Urinary bladder (tissue), 4 donors: ENCODE data around the gene STN1. TPM values are rescaled to one million over a fixed set of nuclear protein-coding genes. Genes with fewer than 3 reads are reported as not detected.

Experiments
- DNase-seq: peaks from one replicate; pipeline ENCODE4 v3.0.0-alpha.2; 2015; ENCODE audit errors: extremely low spot score
- H3K27ac ChIP-seq: one replicate; pipeline ENCODE4 v1.5.1; 2013; ENCODE audit warnings: low read depth, mild to moderate bottlenecking, moderate library complexity
- H3K36me3 ChIP-seq: one replicate; pipeline ENCODE4 v1.6.1; 2013; ENCODE audit warnings: mild to moderate bottlenecking, moderate library complexity; ENCODE audit not compliant: insufficient read depth
- H3K4me1 ChIP-seq: one replicate; pipeline ENCODE4 v1.6.1; 2013; ENCODE audit warnings: mild to moderate bottlenecking, moderate library complexity; ENCODE audit not compliant: insufficient read depth
- H3K4me3 ChIP-seq: one replicate; pipeline ENCODE4 v1.5.1; 2013; ENCODE audit warnings: low read depth, low read length
- WGBS: extraction: QIAGEN DNeasy Blood & Tissue Kit; methylation state at CpG from one replicate; pipeline ENCODE4 v1.1.7; 2013; 5-methylcytosine and 5-hydroxymethylcytosine counted together
- polyA plus RNA-seq: library from polyadenylated mRNA; stranded (reverse); fragments of 200-250 nt; gene quantifications from one replicate; pipeline ENCODE4 v1.2.3, GENCODE V29; 2013
- total RNA-seq: library from RNA; depleted of rRNA; stranded (reverse); fragments of >200 nt; gene quantifications from one replicate; pipeline ENCODE4 v1.2.3, GENCODE V29; 2014
- donor health status: healthy with polysubstance abuse.
- donor health status: healthy.

STN1 gene
- total and polyA plus RNA-seq, 2 donors = 18.3 to 22.6 TPM

DNA sequence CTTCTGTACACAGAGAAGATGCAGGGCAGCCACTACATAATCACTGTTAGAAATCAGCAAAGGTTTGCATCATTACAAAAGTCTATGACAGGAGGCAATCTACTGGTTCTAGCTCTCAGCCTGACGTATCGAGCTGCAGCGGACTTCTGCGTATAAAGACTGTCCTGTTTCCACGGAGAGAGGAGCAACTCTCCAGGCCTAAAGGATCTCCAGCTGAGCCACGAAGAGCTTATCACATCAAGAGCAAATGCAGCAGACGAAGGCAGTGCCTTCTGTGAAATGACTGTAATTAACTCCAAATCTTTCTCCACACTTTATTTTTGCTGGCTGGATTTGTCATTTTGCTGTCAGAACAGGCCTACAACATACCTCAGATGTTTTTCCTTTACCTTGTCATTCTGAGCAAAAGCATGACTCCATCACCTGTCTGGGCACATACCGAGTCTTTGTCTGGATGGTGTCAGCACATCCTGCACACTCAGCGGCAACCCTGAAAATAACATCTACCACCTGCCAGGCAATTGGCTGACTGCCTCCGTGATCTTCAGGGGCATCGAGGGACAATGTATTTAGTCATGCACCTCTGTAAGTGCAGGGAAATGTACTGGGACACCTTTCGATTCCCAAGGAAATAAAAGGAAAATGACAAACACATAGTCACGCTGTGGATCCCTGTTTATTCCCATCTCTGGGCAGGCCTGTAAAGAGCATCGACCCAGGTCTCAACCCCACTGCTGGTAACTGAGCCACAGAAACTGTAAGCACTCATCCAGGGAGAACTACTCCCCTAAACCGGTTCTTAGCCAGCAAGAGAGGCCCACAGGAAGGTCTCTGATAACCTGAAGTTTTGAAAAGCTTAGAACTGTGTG, 36.3 kb downstream of the STN1 start:
- H3K27ac ChIP-seq = no peak overlapping the region
- WGBS = 73% methylated on average over 15 of the region's 15 CpGs
- H3K36me3 ChIP-seq = peaks cover 2% of the 10 kb centered on the region
- H3K4me3 ChIP-seq = no peak overlapping the region
- no peaks in the 10 kb centered on the region for H3K4me1 ChIP-seq
- no peak for DNase-seq

DNA sequence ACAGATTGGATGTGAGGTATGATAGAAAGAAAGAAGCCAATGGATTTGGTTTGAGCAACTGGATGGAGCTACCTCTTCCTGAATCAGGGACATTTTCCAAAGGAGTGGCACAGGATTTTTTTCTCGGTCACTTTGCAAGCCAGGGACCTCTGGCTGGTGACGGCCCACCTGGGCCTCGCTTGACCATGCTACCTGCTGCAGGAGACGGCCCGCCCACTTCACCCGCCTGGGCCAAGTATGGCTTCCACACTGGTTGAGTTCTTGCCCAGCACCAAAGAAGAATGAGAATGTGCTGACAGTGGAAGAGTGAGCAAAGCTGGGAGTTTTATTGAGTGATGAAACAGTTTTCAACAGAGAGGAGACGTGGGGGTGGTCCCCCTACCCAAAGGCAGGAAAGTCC, 38.2 kb downstream of the STN1 start:
- WGBS = 98% methylated on average over 7 of the region's 7 CpGs
- DNase-seq = no peak
- Histone ChIP-seq H3K4me3 (no peak overlapping the region), H3K36me3 (peaks cover 2% of the 10 kb centered on the region), H3K27ac (no peak overlapping the region), H3K4me1 (no peaks in the 10 kb centered on the region)

GRCh38 chr10:103879409-103879808, 38.6 kb downstream of the STN1 start:
- no peak for DNase-seq
- Histone ChIP-seq H3K27ac (no peak overlapping the region), H3K4me3 (no peak overlapping the region), H3K36me3 (peaks cover 2% of the 10 kb centered on the region), H3K4me1 (no peaks in the 10 kb centered on the region)
- 87% methylated on average over 9 of the region's 9 CpGs for WGBS

GRCh38 chr10:103877861-103878260, 40.1 kb downstream of the STN1 start:
- WGBS = 95% methylated on average over 1 of the region's 1 CpG
- peaks cover 2% of the 10 kb centered on the region for H3K36me3 ChIP-seq
- H3K4me1 ChIP-seq = no peaks in the 10 kb centered on the region

GRCh38 chr10:103876155-103876554, 41.8 kb downstream of the STN1 start:
- no peak for DNase-seq
- Histone ChIP-seq H3K4me3 (no peak overlapping the region), H3K27ac (no peak overlapping the region), H3K4me1 (no peaks in the 10 kb centered on the region), H3K36me3 (peaks cover 2% of the 10 kb centered on the region)
- 88% methylated on average over 5 of the region's 5 CpGs for WGBS

More at GRCh38 chr10:103877861-103878260, 40.1 kb downstream of the STN1 start:
- Histone ChIP-seq H3K27ac (no peak overlapping the region), H3K4me3 (no peak overlapping the region)
- no peak for DNase-seq

DNA sequence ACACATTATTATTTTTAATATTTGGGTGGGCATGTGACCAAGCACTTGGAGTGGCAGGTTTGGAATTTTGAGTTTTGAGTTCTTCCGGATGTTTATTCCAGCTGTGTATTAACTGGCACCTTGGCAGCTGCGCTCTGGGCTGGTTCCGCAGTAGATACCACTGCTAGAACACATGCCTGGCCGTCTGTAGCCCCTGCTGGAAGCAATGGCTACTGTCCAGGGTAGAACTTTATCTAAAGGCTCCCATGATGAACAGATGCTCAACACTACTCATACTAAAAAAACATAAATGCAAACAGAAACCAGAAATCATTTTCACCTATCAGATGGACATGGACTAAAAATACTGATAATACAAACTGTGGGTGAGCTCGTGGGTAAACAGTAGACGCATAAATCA, 43.3 kb downstream of the STN1 start:
- Histone ChIP-seq H3K36me3 (peaks cover 2% of the 10 kb centered on the region), H3K4me1 (no peaks in the 10 kb centered on the region), H3K4me3 (no peak overlapping the region), H3K27ac (no peak overlapping the region)
- WGBS = 81% methylated on average over 6 of the region's 6 CpGs
- no peak for DNase-seq

GRCh38 chr10:103872137-103872931, 45.6 kb downstream of the STN1 start:
- WGBS = 82% methylated on average over 16 of the region's 16 CpGs
- H3K27ac ChIP-seq = no peak overlapping the region
- DNase-seq = no peak
- no peaks in the 10 kb centered on the region for H3K4me1 ChIP-seq
- H3K36me3 ChIP-seq = no peaks in the 10 kb centered on the region
- H3K4me3 ChIP-seq = no peak overlapping the region

- Histone ChIP-seq H3K27ac (no peak overlapping the region), H3K4me3 (no peak overlapping the region), H3K36me3 (no peaks in the 10 kb centered on the region), H3K4me1 (no peaks in the 10 kb centered on the region)
- DNase-seq = no peak
- 82% methylated on average over 7 of the region's 7 CpGs for WGBS
Measured at GRCh38 chr10:103871006-103871405, 47.0 kb downstream of the STN1 start.

DNA sequence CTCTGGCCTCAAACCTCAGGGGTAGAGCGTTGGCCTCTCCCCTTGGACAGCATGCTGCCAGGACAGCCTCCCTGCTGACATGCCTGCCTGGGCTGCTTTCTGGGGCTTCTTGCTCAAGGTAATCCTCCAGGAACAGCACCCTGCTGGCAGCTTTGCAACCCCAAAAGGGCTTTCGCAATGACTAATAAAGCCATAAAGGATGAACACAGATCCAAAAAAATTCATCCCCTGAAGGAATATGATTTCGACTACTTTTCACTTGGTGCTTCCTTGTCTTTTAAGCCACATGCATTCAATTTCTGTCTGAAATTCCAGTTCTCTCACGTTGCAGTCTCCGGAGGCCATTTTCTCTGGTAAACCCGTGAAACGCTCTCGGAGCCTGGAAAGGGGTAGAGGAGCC, 47.5 kb downstream of the STN1 start:
- no peak for DNase-seq
- no peaks in the 10 kb centered on the region for H3K36me3 ChIP-seq
- no peaks in the 10 kb centered on the region for H3K4me1 ChIP-seq
- no peak overlapping the region for H3K27ac ChIP-seq
- no peak overlapping the region for H3K4me3 ChIP-seq
- 67% methylated on average over 8 of the region's 8 CpGs for WGBS

DNA sequence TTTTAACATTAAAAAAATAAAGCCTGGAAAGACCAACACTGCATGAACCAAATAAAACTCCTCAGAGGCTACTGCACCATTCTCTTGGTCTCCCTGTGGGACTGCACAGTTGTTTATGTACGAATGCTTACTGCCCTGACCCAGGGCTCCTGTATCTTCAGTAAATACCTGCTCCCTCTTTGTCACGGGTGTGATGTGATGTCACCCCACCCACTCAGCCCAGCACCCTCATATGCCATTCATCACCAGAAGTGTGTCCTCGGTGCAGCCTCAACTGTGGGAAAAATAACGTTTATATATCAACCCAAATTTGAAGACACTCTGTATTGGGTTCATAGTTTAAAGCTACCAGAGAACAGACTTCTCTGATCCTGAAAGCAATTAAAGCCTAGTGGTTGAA, 48.6 kb downstream of the STN1 start:
- DNase-seq = no peak
- Histone ChIP-seq H3K36me3 (no peaks in the 10 kb centered on the region), H3K4me1 (no peaks in the 10 kb centered on the region), H3K27ac (no peak overlapping the region), H3K4me3 (no peak overlapping the region)
- WGBS = 78% methylated on average over 4 of the region's 4 CpGs

- no peak for DNase-seq
- H3K4me1 ChIP-seq = no peaks in the 10 kb centered on the region
- no peak overlapping the region for H3K27ac ChIP-seq
- H3K36me3 ChIP-seq = no peaks in the 10 kb centered on the region
- WGBS = 89% methylated on average over 1 of the region's 1 CpG
- H3K4me3 ChIP-seq = no peak overlapping the region
Measured at GRCh38 chr10:103868200-103868599, 49.8 kb downstream of the STN1 start.

GRCh38 chr10:103861505-103861904, 56.5 kb downstream of the STN1 start:
- H3K4me3 ChIP-seq = no peak overlapping the region
- no peak for DNase-seq
- H3K36me3 ChIP-seq = no peaks in the 10 kb centered on the region
- H3K4me1 ChIP-seq = no peaks in the 10 kb centered on the region
- H3K27ac ChIP-seq = no peak overlapping the region
- 89% methylated on average over 1 of the region's 1 CpG for WGBS

- H3K36me3 ChIP-seq = no peaks in the 10 kb centered on the region
- WGBS = 64% methylated on average over 15 of the region's 15 CpGs
- no peaks in the 10 kb centered on the region for H3K4me1 ChIP-seq
- no peak overlapping the region for H3K27ac ChIP-seq
- H3K4me3 ChIP-seq = no peak overlapping the region
- DNase-seq = no peak
Measured at GRCh38 chr10:103859161-103860086, 58.6 kb downstream of the STN1 start.
